ENCODE data around the gene KIF16B.

KIF16B gene

DNA sequence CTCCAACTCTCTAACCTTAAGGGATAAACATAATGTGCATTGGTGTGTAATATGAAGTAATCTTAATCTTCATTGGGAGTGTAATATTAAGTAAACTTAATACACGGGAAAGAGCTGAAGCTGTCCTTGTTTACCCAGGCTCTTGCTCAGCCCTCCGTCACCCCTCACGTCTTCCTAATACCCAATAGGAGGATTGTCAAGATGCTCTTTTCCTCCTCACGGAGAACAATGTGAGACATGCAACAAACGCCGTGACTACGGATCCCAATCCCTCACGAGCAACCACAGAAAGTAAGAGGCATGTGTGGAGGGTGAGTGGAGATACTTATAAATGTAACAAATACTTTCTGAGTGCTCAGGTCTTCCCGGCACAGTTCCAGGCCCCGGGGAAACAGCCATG lies 11.0 kb downstream of the KIF16B start:
- ChIA-PET CTCF (no interaction called here), POLR2A (no interaction called here)
- Histone ChIP-seq H3K36me3 (ENCODE audit: control insufficient read depth in 2 of 2, insufficient read depth in 1 of 2, low read length in 2 of 2) (no peaks in the 10 kb centered on the region), H3K27ac (ENCODE audit: extremely low read depth, low read depth, low read length) (no peak overlapping the region), H3K4me1 (ENCODE audit: control insufficient read depth, insufficient read depth, low read length) (no peaks in the 10 kb centered on the region), H3K4me3 (ENCODE audit: low read depth, low read length) (no peak overlapping the region), H3K9me3 (ENCODE audit: control insufficient read depth, insufficient read depth, low read depth, low read length) (no peaks in the 10 kb centered on the region)
- TF ChIP-seq ZNF555 (tag by site-specific recombination; conservative IDR thresholded peaks at IDR 0.05) (no peak), ZNF701 (tag by site-specific recombination; IDR thresholded peaks at IDR 0.05) (no peak), ZNF610 (tag by site-specific recombination; IDR thresholded peaks at IDR 0.05; ENCODE audit: borderline replicate concordance) (no peak), REPIN1 (tag by site-specific recombination; IDR thresholded peaks at IDR 0.05; ENCODE audit: low read depth) (no peak)
- TF ChIP-seq, protein P1, sequence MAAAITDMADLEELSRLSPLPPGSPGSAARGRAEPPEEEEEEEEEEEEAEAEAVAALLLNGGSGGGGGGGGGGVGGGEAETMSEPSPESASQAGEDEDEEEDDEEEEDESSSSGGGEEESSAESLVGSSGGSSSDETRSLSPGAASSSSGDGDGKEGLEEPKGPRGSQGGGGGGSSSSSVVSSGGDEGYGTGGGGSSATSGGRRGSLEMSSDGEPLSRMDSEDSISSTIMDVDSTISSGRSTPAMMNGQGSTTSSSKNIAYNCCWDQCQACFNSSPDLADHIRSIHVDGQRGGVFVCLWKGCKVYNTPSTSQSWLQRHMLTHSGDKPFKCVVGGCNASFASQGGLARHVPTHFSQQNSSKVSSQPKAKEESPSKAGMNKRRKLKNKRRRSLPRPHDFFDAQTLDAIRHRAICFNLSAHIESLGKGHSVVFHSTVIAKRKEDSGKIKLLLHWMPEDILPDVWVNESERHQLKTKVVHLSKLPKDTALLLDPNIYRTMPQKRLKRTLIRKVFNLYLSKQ (tag by site-specific recombination; IDR thresholded peaks at IDR 0.05; ENCODE audit: borderline replicate concordance): no peak

GRCh38 chr20:16560661-16561060 lies 12.6 kb downstream of the KIF16B start:
- H3K4me3 ChIP-seq (ENCODE audit: low read depth, low read length): no peak overlapping the region
- no peaks in the 10 kb centered on the region for H3K36me3 ChIP-seq (ENCODE audit: control insufficient read depth in 2 of 2, insufficient read depth in 1 of 2, low read length in 2 of 2)
- H3K4me1 ChIP-seq (ENCODE audit: control insufficient read depth, insufficient read depth, low read length): no peaks in the 10 kb centered on the region
- no peak for TF ChIP-seq IKZF3 (tag by site-specific recombination; IDR thresholded peaks at IDR 0.05)
- TF ChIP-seq ZNF768 (tag by site-specific recombination; IDR thresholded peaks at IDR 0.05): no peak
- TF ChIP-seq ZFP37 (tag by site-specific recombination; IDR thresholded peaks at IDR 0.05): no peak
- no peak for TF ChIP-seq ZNF174 (tag by site-specific recombination; IDR thresholded peaks at IDR 0.05)
- no peak for TF ChIP-seq ZNF677 (tag by site-specific recombination; IDR thresholded peaks at IDR 0.05)
- TF ChIP-seq ZNF341 (tag by site-specific recombination; IDR thresholded peaks at IDR 0.05; ENCODE audit: low read depth): no peak
- no peak for TF ChIP-seq ZNF211 (tag by site-specific recombination; IDR thresholded peaks at IDR 0.05; ENCODE audit: low read depth)
- TF ChIP-seq, protein P2, sequence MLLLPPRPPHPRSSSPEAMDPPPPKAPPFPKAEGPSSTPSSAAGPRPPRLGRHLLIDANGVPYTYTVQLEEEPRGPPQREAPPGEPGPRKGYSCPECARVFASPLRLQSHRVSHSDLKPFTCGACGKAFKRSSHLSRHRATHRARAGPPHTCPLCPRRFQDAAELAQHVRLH (tag by site-specific recombination; IDR thresholded peaks at IDR 0.05): no peak
- TF ChIP-seq ZNF707 (tag by site-specific recombination; IDR thresholded peaks at IDR 0.05): no peak
- no peak for TF ChIP-seq ZNF214 (tag by site-specific recombination; IDR thresholded peaks at IDR 0.05; ENCODE audit: borderline replicate concordance)
- no peak for TF ChIP-seq ZNF354C (tag by site-specific recombination; IDR thresholded peaks at IDR 0.05; ENCODE audit: borderline replicate concordance, low read depth)
- no peak for TF ChIP-seq ZNF121 (tag by site-specific recombination; IDR thresholded peaks at IDR 0.05)
- TF ChIP-seq ZFP41 (tag by site-specific recombination; IDR thresholded peaks at IDR 0.05; ENCODE audit: borderline replicate concordance): no peak
- no peak for TF ChIP-seq PATZ1 (tag by site-specific recombination; IDR thresholded peaks at IDR 0.05)
- TF ChIP-seq ZNF558 (tag by site-specific recombination; IDR thresholded peaks at IDR 0.05): no peak
- no peak for TF ChIP-seq ZNF792 (tag by site-specific recombination; IDR thresholded peaks at IDR 0.05)
- no peak for TF ChIP-seq BCL11B (tag by site-specific recombination; IDR thresholded peaks at IDR 0.05; ENCODE audit: low read depth)
- no peak for TF ChIP-seq ZNF654 (tag by site-specific recombination; IDR thresholded peaks at IDR 0.05; ENCODE audit: low read depth)
- no peak for TF ChIP-seq ZNF777 (tag by site-specific recombination; IDR thresholded peaks at IDR 0.05; ENCODE audit: borderline replicate concordance)
- no peak for TF ChIP-seq ZNF23 (tag by site-specific recombination; IDR thresholded peaks at IDR 0.05; ENCODE audit: borderline replicate concordance)
- no peaks in the 10 kb centered on the region for H3K9me3 ChIP-seq (ENCODE audit: control insufficient read depth, insufficient read depth, low read depth, low read length)
- no peak overlapping the region for H3K27ac ChIP-seq (ENCODE audit: extremely low read depth, low read depth, low read length)
- CTCF ChIA-PET: interaction anchor here (0.6 to 0.9 kb wide), 2 partner anchors 42 to 802 kb away, joined by 3 to 5 read pairs; no protein-coding TSS in a partner anchor
- POLR2A ChIA-PET: interaction anchor here (0.6 kb wide), 1 partner anchor 185 kb away, joined by 3 read pairs; no protein-coding TSS in a partner anchor

All from HEK293 (cell line).